Tibial nerve (tissue), 4 donors: ENCODE measurements around the gene RALBP1.

Source experiments
- CTCF ChIP-seq, 5 experiments: fragments of 200-600 bp in 3 of 5; fragments of 450-650 bp in 2 of 5; sonication (generic) in 3 of 5; IDR thresholded peaks; one replicate each; pipeline ENCODE4 v1.5.1; 2016 to 2019; ENCODE audit warnings: antibody characterized with exemption in 5 of 5, mild to moderate bottlenecking in 3 of 5, moderate library complexity in 2 of 5
- EP300 ChIP-seq, 2 donors: sonication (generic); formaldehyde crosslinking; IDR thresholded peaks; one replicate each; pipeline ENCODE4 v1.6.1; 2017; ENCODE audit warnings: antibody characterized with exemption in 2 of 2, mild to moderate bottlenecking in 1 of 2
- POLR2A ChIP-seq, 2 donors: fragments of 450-650 bp; IDR thresholded peaks; one replicate each; pipeline ENCODE4 v1.6.1; 2017; ENCODE audit warnings: antibody characterized with exemption in 2 of 2, mild to moderate bottlenecking in 2 of 2, moderate library complexity in 2 of 2

- TF ChIP-seq CTCF (IDR thresholded peaks at IDR 0.05) (no peak), POLR2A (IDR thresholded peaks at IDR 0.05) (no peak), EP300 (IDR thresholded peaks at IDR 0.05) (no peak)
These were observed 71.2 kb downstream of the RALBP1 start for GRCh38 chr18:9546468-9546867.
